ENCODE measurements around the gene DLGAP1.

DLGAP1 gene

GRCh38 chr18:3693410-3693809, 761.7 kb downstream of the DLGAP1 start (continued):
- TF ChIP-seq ATF2 (tag by site-specific recombination; IDR thresholded peaks at IDR 0.05; ENCODE audit: low read depth) (no peak), ZBTB20 (tag by site-specific recombination; IDR thresholded peaks at IDR 0.05) (no peak), BCL11B (tag by site-specific recombination; IDR thresholded peaks at IDR 0.05; ENCODE audit: low read depth) (no peak), ZNF555 (tag by site-specific recombination; conservative IDR thresholded peaks at IDR 0.05) (no peak), KLF8 (tag by site-specific recombination; IDR thresholded peaks at IDR 0.05) (no peak)
- TF ChIP-seq, protein P1, sequence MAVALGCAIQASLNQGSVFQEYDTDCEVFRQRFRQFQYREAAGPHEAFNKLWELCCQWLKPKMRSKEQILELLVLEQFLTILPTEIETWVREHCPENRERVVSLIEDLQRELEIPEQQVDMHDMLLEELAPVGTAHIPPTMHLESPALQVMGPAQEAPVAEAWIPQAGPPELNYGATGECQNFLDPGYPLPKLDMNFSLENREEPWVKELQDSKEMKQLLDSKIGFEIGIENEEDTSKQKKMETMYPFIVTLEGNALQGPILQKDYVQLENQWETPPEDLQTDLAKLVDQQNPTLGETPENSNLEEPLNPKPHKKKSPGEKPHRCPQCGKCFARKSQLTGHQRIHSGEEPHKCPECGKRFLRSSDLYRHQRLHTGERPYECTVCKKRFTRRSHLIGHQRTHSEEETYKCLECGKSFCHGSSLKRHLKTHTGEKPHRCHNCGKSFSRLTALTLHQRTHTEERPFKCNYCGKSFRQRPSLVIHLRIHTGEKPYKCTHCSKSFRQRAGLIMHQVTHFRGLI (tag by site-specific recombination; IDR thresholded peaks at IDR 0.05): no peak

DNA sequence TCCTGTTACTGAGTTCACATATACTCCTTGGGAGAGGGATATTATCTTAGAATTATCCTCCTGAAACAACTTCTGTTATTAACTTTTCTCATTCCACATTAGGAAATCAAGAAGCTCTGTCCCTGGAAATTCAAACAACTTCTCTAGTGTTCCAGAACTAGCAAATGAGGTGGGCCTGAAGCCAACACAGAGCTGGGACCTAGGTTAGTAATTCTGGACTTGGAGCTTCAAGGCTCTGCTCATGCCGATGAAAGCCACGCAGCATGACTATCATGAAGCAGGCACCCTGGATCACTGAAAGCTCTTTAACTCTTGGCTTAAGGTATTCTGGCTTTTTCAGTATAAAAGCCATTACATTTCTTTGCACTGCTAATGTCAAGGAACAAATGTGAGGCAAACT, 762.4 kb downstream of the DLGAP1 start:
- POLR2A ChIA-PET: interaction anchor here (1.0 to 1.3 kb wide), 3 partner anchors 89 to 396 kb away, joined by 4 to 5 read pairs (median 4); no protein-coding TSS in a partner anchor

More for the DNA sequence above, 762.4 kb downstream of the DLGAP1 start:
- Histone ChIP-seq H3K27ac (ENCODE audit: extremely low read depth, low read depth, low read length) (no peak overlapping the region; the same call in 1 of the 2 replicates), H3K4me3 (ENCODE audit: low read depth, low read length) (no peak overlapping the region), H3K4me1 (ENCODE audit: control insufficient read depth, insufficient read depth, low read length) (peaks cover 18% of the 10 kb centered on the region), H3K36me3 (ENCODE audit: control insufficient read depth in 2 of 2, insufficient read depth in 1 of 2, low read length in 2 of 2) (no peaks in the 10 kb centered on the region), H3K9me3 (ENCODE audit: control insufficient read depth, insufficient read depth, low read depth, low read length) (no peaks in the 10 kb centered on the region)
- TF ChIP-seq ZNF112 (tag by site-specific recombination; IDR thresholded peaks at IDR 0.05) (no peak), ZBTB10 (tag by site-specific recombination; IDR thresholded peaks at IDR 0.05) (no peak), ELK4 (IDR thresholded peaks at IDR 0.05; ENCODE audit: borderline replicate concordance, low read depth, low read length) (no peak), ZFP41 (tag by site-specific recombination; IDR thresholded peaks at IDR 0.05; ENCODE audit: borderline replicate concordance) (no peak), ZNF558 (tag by site-specific recombination; IDR thresholded peaks at IDR 0.05) (no peak), ZNF175 (tag by site-specific recombination; IDR thresholded peaks at IDR 0.05) (no peak), ZFP37 (tag by site-specific recombination; IDR thresholded peaks at IDR 0.05) (no peak), ZSCAN5A (tag by site-specific recombination; IDR thresholded peaks at IDR 0.05) (no peak), ZNF549 (tag by site-specific recombination; IDR thresholded peaks at IDR 0.05) (no peak), ZNF132 (tag by site-specific recombination; IDR thresholded peaks at IDR 0.05; ENCODE audit: borderline replicate concordance) (no peak), ZNF169 (tag by site-specific recombination; IDR thresholded peaks at IDR 0.05) (no peak), ZNF791 (tag by site-specific recombination; IDR thresholded peaks at IDR 0.05) (no peak), ZNF747 (tag by site-specific recombination; IDR thresholded peaks at IDR 0.05) (no peak), SCRT1 (tag by site-specific recombination; IDR thresholded peaks at IDR 0.05; ENCODE audit: borderline replicate concordance) (no peak), ZNF302 (tag by site-specific recombination; IDR thresholded peaks at IDR 0.05; ENCODE audit: low read depth) (no peak), ZBTB44 (tag by site-specific recombination; IDR thresholded peaks at IDR 0.05) (no peak)
- TF ChIP-seq, protein P2, sequence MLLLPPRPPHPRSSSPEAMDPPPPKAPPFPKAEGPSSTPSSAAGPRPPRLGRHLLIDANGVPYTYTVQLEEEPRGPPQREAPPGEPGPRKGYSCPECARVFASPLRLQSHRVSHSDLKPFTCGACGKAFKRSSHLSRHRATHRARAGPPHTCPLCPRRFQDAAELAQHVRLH (tag by site-specific recombination; IDR thresholded peaks at IDR 0.05): no peak
- TF ChIP-seq, protein P3, sequence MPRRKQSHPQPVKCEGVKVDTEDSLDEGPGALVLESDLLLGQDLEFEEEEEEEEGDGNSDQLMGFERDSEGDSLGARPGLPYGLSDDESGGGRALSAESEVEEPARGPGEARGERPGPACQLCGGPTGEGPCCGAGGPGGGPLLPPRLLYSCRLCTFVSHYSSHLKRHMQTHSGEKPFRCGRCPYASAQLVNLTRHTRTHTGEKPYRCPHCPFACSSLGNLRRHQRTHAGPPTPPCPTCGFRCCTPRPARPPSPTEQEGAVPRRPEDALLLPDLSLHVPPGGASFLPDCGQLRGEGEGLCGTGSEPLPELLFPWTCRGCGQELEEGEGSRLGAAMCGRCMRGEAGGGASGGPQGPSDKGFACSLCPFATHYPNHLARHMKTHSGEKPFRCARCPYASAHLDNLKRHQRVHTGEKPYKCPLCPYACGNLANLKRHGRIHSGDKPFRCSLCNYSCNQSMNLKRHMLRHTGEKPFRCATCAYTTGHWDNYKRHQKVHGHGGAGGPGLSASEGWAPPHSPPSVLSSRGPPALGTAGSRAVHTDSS (tag by site-specific recombination; IDR thresholded peaks at IDR 0.05): no peak
- CTCF ChIA-PET: interaction anchor here (0.6 to 3.1 kb wide), 14 partner anchors 9 to 1596 kb away, joined by 3 to 17 read pairs (median 4); no protein-coding TSS in a partner anchor
